ENCODE results near the gene CLEC20A.

DNA sequence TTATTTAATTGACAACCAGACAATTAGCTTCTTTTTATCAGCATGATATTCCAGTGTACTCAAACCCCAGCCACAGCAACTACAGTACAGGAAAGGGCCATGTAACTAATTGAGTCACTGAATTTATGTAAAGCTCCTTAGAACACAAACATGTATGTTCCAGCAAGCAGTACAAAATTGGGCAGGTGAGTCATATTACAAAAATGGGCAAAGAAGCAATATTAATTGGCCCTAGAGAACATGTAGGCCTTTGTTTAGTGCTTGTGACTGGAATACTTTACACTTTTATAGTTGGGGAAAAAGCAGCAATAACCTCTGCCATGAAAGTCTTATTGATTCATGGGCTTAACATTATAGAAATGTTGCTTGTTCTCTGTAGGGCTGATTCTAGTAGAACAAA lies 31.8 kb downstream of the CLEC20A start:
- no peak for TF ChIP-seq EZH2phosphoT487 (IDR thresholded peaks at IDR 0.05; ENCODE audit: insufficient read depth, low read depth)
- TF ChIP-seq EZH2 (IDR thresholded peaks at IDR 0.05; ENCODE audit: insufficient read depth, poor library complexity, severe bottlenecking) = no peak
